Neural progenitor cell (in vitro differentiated cells): Measurements from ENCODE around the gene PIGM. TPM values are rescaled to one million over a fixed set of nuclear protein-coding genes. Genes with fewer than 3 reads are reported as not detected.

Experiments used
- DNase-seq: peaks from one replicate; pipeline ENCODE4 v3.0.0-alpha.2; 2016; ENCODE audit warnings: low spot score
- H2AFZ ChIP-seq: fragments of 200-600 bp; sonication (generic); replicated peaks from 2 replicates; pipeline ENCODE4 v1.6.1; 2016; ENCODE audit warnings: antibody characterized with exemption
- H3F3A ChIP-seq: fragments of 200-600 bp; sonication (generic); 2 replicates; pipeline ENCODE4 v1.6.1; 2016; ENCODE audit warnings: antibody characterized with exemption, low read depth
- H3K27ac ChIP-seq: fragments of 200-600 bp; sonication (generic); 2 replicates; pipeline ENCODE4 v1.5.1; 2016; ENCODE audit warnings: mild to moderate bottlenecking
- H3K27me3 ChIP-seq: fragments of 200-600 bp; sonication (generic); 2 replicates; pipeline ENCODE4 v1.6.1; 2016; ENCODE audit warnings: mild to moderate bottlenecking, moderate library complexity
- H3K36me3 ChIP-seq: fragments of 200-600 bp; sonication (generic); 2 replicates; pipeline ENCODE4 v1.5.1; 2016
- H3K4me1 ChIP-seq: fragments of 200-600 bp; sonication (generic); 2 replicates; pipeline ENCODE4 v1.6.1; 2016; ENCODE audit warnings: mixed run types
- H3K4me2 ChIP-seq: fragments of 200-600 bp; sonication (generic); 2 replicates; pipeline ENCODE4 v1.6.1; 2016
- H3K4me3 ChIP-seq: fragments of 200-600 bp; sonication (generic); 2 replicates; pipeline ENCODE4 v1.5.1; 2016
- H3K79me2 ChIP-seq: fragments of 200-600 bp; sonication (generic); 2 replicates; pipeline ENCODE4 v1.6.1; 2016; ENCODE audit warnings: low read depth
- H3K9ac ChIP-seq: fragments of 200-600 bp; sonication (generic); 2 replicates; pipeline ENCODE4 v1.6.1; 2016
- H3K9me3 ChIP-seq: fragments of 200-600 bp; sonication (generic); 2 replicates; pipeline ENCODE4 v1.5.1; 2016; ENCODE audit warnings: low read depth
- H4K20me1 ChIP-seq: fragments of 200-600 bp; sonication (generic); 2 replicates; pipeline ENCODE4 v1.6.1; 2016; ENCODE audit warnings: low read depth
- H3K27ac Mint-ChIP-seq: 3 replicates; pipeline ENCODE4 v1.8.0; 2021; ENCODE audit warnings: mixed read lengths
- H3K27me3 Mint-ChIP-seq: 2 replicates; pipeline ENCODE4 v1.8.0; 2022; ENCODE audit warnings: low read depth, mild to moderate bottlenecking, inconsistent platforms, moderate library complexity, mixed read lengths; ENCODE audit not compliant: insufficient read depth
- H3K36me3 Mint-ChIP-seq: 3 replicates; pipeline ENCODE4 v1.8.0; 2021; ENCODE audit warnings: mixed read lengths
- H3K4me1 Mint-ChIP-seq: 3 replicates; pipeline ENCODE4 v1.8.0; 2021; ENCODE audit warnings: mixed read lengths
- H3K4me3 Mint-ChIP-seq: 3 replicates; pipeline ENCODE4 v1.8.0; 2021; ENCODE audit warnings: mild to moderate bottlenecking, moderate library complexity, mixed read lengths
- H3K9me3 Mint-ChIP-seq: 3 replicates; pipeline ENCODE4 v1.8.0; 2020; ENCODE audit warnings: mixed read lengths
- CTCF ChIP-seq: fragments of 200-600 bp; sonication (generic); IDR thresholded peaks from 2 replicates; pipeline ENCODE4 v1.5.1; 2017; ENCODE audit warnings: antibody characterized with exemption, mild to moderate bottlenecking
- EZH2 ChIP-seq: fragments of 200-600 bp; sonication (generic); IDR thresholded peaks from 2 replicates; pipeline ENCODE4 v1.6.1; 2017; ENCODE audit warnings: antibody characterized with exemption, mild to moderate bottlenecking, moderate library complexity
- EZH2phosphoT487 ChIP-seq: fragments of 200-600 bp; sonication (generic); IDR thresholded peaks from 2 replicates; pipeline ENCODE4 v1.6.1; 2017; ENCODE audit warnings: antibody characterized with exemption
- total RNA-seq: library from RNA; depleted of rRNA; stranded (reverse); fragments of >200 nt; gene quantifications from 2 replicates; pipeline ENCODE4 v1.2.3, GENCODE V29; 2015; ENCODE audit warnings: low replicate concordance

The PIGM gene
- total RNA-seq, 1 donor from 2014 or later: 7.1 TPM

GRCh38 chr1:160058087-160058486, 26.3 kb upstream of the PIGM start:
- peaks cover 28% of the 10 kb centered on the region for H3K4me1 ChIP-seq

GRCh38 chr1:160056648-160057169, 24.9 kb upstream of the PIGM start:
- peaks cover 22% of the 10 kb centered on the region for H3K27me3 ChIP-seq
- Mint-ChIP-seq H3K36me3 (no peaks in the 10 kb centered on the region), H3K27ac (peak overlapping the region; percentile 31), H3K4me3 (no peak overlapping the region), H3K4me1 (peaks cover 27% of the 10 kb centered on the region), H3K27me3 (peaks cover 14% of the 10 kb centered on the region), H3K9me3 (peaks cover 2% of the 10 kb centered on the region)
- no peaks in the 10 kb centered on the region for H3F3A ChIP-seq
- H3K4me1 ChIP-seq: peaks cover 16% of the 10 kb centered on the region
- H3K27ac ChIP-seq: no peak overlapping the region
- H3K79me2 ChIP-seq: no peaks in the 10 kb centered on the region
- no peaks in the 10 kb centered on the region for H3K9me3 ChIP-seq
- H3K4me2 ChIP-seq: no peak overlapping the region
- H3K36me3 ChIP-seq: no peaks in the 10 kb centered on the region
- H2AFZ ChIP-seq: no peak overlapping the region
- H3K9ac ChIP-seq: no peak overlapping the region
- no peak for DNase-seq
- no peaks in the 10 kb centered on the region for H4K20me1 ChIP-seq
- no peak for TF ChIP-seq EZH2
- TF ChIP-seq CTCF: no peak
- no peak for TF ChIP-seq EZH2phosphoT487
- no peak overlapping the region for H3K4me3 ChIP-seq

More at GRCh38 chr1:160058087-160058486, 26.3 kb upstream of the PIGM start:
- Mint-ChIP-seq H3K27me3 (peaks cover 12% of the 10 kb centered on the region), H3K27ac (no peak overlapping the region), H3K36me3 (no peaks in the 10 kb centered on the region), H3K4me3 (no peak overlapping the region), H3K4me1 (peaks cover 36% of the 10 kb centered on the region), H3K9me3 (peaks cover 2% of the 10 kb centered on the region)
- H3K27me3 ChIP-seq: peaks cover 8% of the 10 kb centered on the region
- no peak overlapping the region for H3K9ac ChIP-seq
- H3K4me3 ChIP-seq: no peak overlapping the region
- no peak overlapping the region for H3K4me2 ChIP-seq
- no peak overlapping the region for H3K27ac ChIP-seq
- H3K36me3 ChIP-seq: no peaks in the 10 kb centered on the region
- H3F3A ChIP-seq: no peaks in the 10 kb centered on the region
- peak; percentile 43 for TF ChIP-seq CTCF
- no peak for TF ChIP-seq EZH2
- TF ChIP-seq EZH2phosphoT487: no peak
- H4K20me1 ChIP-seq: no peaks in the 10 kb centered on the region
- no peak for DNase-seq
- H2AFZ ChIP-seq: no peak overlapping the region
- H3K79me2 ChIP-seq: no peaks in the 10 kb centered on the region
- no peaks in the 10 kb centered on the region for H3K9me3 ChIP-seq

- peaks cover 24% of the 10 kb centered on the region for H3K4me1 Mint-ChIP-seq
- peaks cover 2% of the 10 kb centered on the region for H3K9me3 Mint-ChIP-seq
- H3K4me2 ChIP-seq: peak overlapping the region; percentile 27
- H3K27ac Mint-ChIP-seq: peak overlapping the region; percentile 36
- peaks cover 13% of the 10 kb centered on the region for H3K27me3 Mint-ChIP-seq
- peaks cover 18% of the 10 kb centered on the region for H3K4me1 ChIP-seq
- H3K9ac ChIP-seq: no peak overlapping the region
- H3K4me3 ChIP-seq: no peak overlapping the region
- H3K4me3 Mint-ChIP-seq: no peak overlapping the region
- H2AFZ ChIP-seq: no peak overlapping the region
- H3K79me2 ChIP-seq: no peaks in the 10 kb centered on the region
- TF ChIP-seq CTCF (no peak), EZH2 (no peak), EZH2phosphoT487 (no peak)
- peaks cover 23% of the 10 kb centered on the region for H3K27me3 ChIP-seq
- H3K27ac ChIP-seq: no peak overlapping the region
- H4K20me1 ChIP-seq: no peaks in the 10 kb centered on the region
- no peak for DNase-seq
- no peaks in the 10 kb centered on the region for H3K36me3 ChIP-seq
- peaks cover under 1% of the 10 kb centered on the region for H3F3A ChIP-seq
- no peaks in the 10 kb centered on the region for H3K36me3 Mint-ChIP-seq
- no peaks in the 10 kb centered on the region for H3K9me3 ChIP-seq
Measured at GRCh38 chr1:160053548-160054365, 22.0 kb upstream of the PIGM start.
